ENCODE results near the gene ABCC8.
"Not testable (repeated sequence)": the region's sequence is repeated elsewhere in the genome, so short reads cannot be mapped to it uniquely, and the experiment has no call there.

Gene ABCC8

GRCh38 chr11:17468122-17468521 is 8.5 kb downstream of the ABCC8 start:
- DNase-seq = no peak

- DNase-seq = no peak
Observed at GRCh38 chr11:17463546-17464174, 13.0 kb downstream of the ABCC8 start.

GRCh38 chr11:17462940-17463339 is 13.7 kb downstream of the ABCC8 start:
- no peak for DNase-seq

- DNase-seq = no peak
Observed at GRCh38 chr11:17460406-17460805, 16.2 kb downstream of the ABCC8 start.

GRCh38 chr11:17459236-17459896 is 17.3 kb downstream of the ABCC8 start:
- no peak for DNase-seq

- DNase-seq = no peak
Observed at GRCh38 chr11:17458268-17458667, 18.4 kb downstream of the ABCC8 start.

- DNase-seq = no peak
Observed at GRCh38 chr11:17457396-17458173, 19.1 kb downstream of the ABCC8 start.

GRCh38 chr11:17452668-17453067 is 24.0 kb downstream of the ABCC8 start:
- DNase-seq = no peak

GRCh38 chr11:17449158-17449557 is 27.5 kb downstream of the ABCC8 start:
- DNase-seq = no peak

GRCh38 chr11:17446482-17446881 is 30.2 kb downstream of the ABCC8 start:
- DNase-seq = no peak

GRCh38 chr11:17445240-17445795 is 31.3 kb downstream of the ABCC8 start:
- no peak for DNase-seq

GRCh38 chr11:17443926-17444690 is 32.5 kb downstream of the ABCC8 start:
- no peak for DNase-seq

- no peak for DNase-seq
Observed at GRCh38 chr11:17443423-17443822, 33.2 kb downstream of the ABCC8 start.

- no peak for DNase-seq
Observed at GRCh38 chr11:17443000-17443399, 33.6 kb downstream of the ABCC8 start.

GRCh38 chr11:17439316-17439782 is 37.3 kb downstream of the ABCC8 start:
- no peak for DNase-seq

- DNase-seq = no peak
Observed at GRCh38 chr11:17437366-17437765, 39.3 kb downstream of the ABCC8 start.

GRCh38 chr11:17434108-17434507 is 42.5 kb downstream of the ABCC8 start:
- DNase-seq = no peak

- no peak for DNase-seq
Observed at GRCh38 chr11:17432002-17432401, 44.6 kb downstream of the ABCC8 start.

GRCh38 chr11:17431139-17431538 is 45.5 kb downstream of the ABCC8 start:
- no peak for DNase-seq

- DNase-seq = no peak
Observed at GRCh38 chr11:17430616-17431015, 46.0 kb downstream of the ABCC8 start.

GRCh38 chr11:17428925-17429324 is 47.7 kb downstream of the ABCC8 start:
- no peak for DNase-seq

GRCh38 chr11:17428261-17428660 is 48.4 kb downstream of the ABCC8 start:
- DNase-seq = no peak

- DNase-seq = not testable (repeated sequence)
Observed at GRCh38 chr11:17426233-17426632, 50.4 kb downstream of the ABCC8 start.
